ENCODE measurements around the gene KLHL28.

KLHL28 gene

DNA sequence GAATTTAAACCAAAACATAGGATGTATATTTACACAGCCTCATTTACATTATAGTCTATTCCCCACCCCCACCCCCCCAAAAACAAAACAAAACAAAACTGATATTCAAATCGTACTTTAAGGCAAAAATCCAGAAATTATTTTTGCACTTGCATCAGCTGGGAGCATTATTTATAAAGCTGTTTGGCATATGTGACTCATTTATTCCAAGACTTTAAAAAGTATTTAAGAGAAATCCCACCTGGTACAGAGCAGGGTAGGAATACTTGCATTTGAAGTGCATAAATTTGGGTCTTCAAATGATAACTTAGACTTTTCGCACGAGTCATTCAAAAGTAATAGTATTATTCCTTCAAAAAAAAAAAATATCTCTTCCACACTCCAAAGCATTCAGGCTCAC, 1.1 kb downstream of the KLHL28 start:
- no peak for DNase-seq (ENCODE audit: low spot score)

DNA sequence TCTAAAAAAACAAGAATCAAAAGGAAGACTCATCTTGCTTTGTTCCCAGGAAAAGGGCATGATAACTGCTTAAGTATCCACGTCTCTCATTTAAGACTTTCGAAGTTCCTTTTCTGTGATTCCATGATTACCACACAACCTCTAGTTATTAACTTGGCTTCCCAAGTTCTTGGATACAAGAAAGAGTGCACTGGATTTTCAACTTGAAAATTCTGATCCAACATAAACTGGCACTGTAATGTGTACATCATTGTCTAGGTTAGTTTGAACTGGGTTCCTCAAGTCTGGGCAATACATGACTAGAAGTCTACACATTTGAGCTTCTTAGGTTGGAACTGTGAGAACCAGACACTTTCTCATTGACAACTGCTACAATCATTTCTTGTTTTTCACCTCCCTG, 1.6 kb downstream of the KLHL28 start:
- no peak for DNase-seq (ENCODE audit: low spot score)

DNA sequence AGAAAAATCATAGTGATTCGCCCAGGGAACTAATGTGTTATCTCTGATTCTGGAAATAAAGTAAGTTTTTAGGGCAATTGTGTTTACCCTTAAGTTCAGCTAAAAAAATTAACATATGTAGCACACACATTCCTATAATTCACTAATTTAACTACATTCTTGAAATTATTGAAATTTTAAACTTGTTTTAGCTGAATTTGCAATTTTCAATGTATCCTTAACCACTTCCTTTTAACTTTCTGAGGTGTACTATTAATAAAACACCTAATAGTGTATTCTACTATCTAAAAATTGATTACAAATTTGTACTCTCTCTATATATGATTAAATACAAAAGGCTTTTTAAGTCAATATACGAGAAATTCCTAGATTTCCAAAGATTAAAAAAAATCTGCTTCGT, 2.2 kb downstream of the KLHL28 start:
- no peak for DNase-seq (ENCODE audit: low spot score)

DNA sequence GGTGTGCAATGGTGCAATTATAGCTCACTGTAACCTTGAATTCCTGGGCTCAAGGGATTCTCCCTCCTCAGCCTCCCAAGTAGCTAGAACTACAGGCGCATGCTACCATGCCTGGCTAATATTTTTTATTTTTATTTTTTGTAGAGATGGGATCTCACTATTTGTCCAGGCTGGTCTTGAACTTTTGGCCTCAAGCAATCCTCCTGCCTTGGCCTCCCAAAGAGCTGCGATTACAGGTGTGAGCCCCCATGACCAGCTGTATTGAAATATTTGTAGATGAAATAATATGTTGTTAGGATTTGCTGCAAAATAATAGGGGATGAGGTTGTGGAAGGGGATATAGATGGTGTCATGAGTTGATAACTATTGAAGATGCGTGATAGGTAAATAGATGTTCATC, 4.9 kb downstream of the KLHL28 start:
- no peak for DNase-seq (ENCODE audit: low spot score)

DNA sequence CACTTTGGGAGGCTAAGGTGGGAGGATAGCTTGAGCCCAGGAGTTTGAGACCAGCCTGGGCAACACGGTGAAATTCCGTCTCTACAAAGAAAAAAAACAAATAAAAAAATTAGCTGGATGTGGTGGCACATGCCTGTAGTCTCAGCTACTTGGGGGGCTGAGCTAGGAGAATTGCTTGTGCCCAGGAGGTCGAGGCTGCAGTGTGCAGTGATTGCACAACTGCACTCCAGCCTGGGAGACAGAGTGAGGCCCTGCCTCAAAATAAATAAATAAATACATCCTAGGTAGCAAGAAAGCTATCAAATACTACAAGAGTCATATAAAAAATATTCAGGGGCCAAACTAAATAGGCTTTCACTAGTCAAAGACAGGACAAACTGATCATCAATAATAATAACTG, 6.2 kb downstream of the KLHL28 start:
- DNase-seq (ENCODE audit: low spot score), result no peak

DNA sequence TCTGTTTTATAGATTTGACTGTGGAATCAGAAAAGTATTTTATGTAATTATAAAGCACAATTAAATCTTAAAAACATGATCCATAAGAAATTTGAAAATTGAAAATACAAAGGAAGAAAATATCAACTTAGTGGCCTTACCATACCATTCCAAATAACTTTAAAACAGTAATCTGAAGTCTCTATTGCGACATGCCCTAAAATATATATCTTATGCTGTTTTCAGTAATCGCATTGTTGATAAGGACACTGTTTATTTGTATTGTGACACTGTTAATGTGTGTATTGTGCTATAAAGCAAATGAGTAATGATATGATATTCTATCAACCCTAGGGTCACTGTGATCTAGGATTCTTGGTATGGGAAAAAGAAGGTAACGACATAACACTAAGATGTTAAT, 7.0 kb downstream of the KLHL28 start:
- DNase-seq (ENCODE audit: low spot score), result no peak

DNA sequence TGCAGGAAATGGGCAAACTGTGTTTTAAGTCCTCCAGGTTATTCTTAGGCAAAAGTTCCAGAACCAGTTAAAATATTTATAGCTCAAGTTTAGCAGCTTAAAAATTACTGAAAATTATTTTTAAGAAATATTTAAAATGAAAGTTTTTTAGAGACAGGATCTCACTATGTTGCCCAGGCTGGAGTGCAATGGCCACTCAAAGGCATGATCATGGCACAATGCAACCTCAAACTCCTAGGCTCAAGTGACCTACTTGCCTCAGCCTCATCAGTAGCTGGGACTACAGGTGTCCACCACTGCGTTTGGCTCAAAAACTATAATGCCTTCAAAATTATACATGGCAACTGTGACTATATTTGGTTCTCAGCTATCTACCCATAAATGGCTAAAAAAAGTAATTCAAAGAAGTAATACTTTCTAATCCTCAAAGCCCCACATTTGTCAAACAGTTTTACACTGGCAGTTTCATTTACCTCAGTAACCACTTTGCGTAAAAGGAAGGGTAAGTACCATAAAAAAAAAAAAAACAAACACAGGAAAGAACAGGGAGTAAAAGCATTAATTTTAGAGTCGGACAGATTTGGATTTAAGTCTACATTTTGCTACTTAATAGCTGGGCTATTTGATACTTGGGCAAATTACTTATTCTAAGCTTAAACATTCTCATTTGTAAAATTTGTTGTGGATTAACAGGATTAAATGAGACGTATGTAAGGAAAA, 9.2 kb downstream of the KLHL28 start:
- DNase-seq (ENCODE audit: low spot score), result no peak

DNA sequence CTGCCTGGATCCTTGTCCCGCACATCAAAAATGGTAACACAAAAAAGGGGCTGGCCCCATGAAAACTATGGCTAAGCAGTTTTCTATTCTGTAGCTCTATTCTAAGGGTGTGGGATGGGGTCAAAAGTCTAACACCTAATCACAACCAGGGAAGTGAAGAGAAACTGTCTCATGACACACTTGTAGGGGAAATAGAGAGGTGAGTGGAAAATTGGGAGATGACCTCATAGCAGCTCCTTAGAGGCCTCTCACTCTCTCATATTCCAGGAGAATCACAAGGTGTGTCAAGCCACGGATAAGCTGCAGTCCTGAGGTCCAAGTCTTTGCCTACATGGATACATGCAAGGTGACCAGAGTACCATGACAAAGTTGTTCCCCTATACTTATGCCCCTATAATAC, 10.7 kb downstream of the KLHL28 start:
- DNase-seq (ENCODE audit: low spot score), result no peak

DNA sequence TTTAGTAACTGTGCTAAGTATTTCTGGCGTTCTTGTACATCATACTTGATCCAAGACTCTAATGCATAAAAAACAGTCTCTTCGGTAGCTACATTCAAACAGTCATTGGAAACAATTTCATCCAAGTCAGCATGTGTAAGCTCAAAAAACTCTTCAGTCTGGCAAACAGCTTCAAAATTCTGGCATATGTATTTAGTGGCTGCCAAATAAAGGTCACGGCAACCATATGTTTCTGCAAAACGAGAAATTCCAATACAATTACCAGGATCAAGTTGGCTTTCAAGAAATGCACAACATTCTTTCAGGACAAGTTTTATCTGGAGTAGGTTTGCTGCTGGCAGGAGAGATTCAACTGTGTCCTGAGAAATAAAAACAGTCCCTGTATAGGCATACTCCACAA, 16.5 kb downstream of the KLHL28 start:
- no peak for DNase-seq (ENCODE audit: low spot score)

DNA sequence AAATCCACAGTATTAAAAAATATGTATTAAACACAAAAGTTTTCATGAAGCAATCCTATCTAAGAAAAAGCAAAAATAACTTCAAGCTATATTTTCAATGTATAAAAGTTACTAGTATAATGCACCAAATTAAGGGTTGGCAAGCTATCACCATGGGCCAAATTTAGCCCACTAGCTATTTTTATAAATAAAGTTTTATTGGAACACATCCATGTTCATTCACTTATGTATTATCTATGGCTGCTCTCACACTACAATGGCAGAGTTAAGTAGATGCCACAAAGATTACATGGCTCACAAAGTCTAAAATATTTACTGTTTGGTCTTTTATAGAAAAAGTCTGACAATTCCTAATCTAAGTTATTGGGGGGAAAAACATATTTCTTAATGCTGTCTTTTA, 17.6 kb downstream of the KLHL28 start:
- DNase-seq (ENCODE audit: low spot score), result no peak

DNA sequence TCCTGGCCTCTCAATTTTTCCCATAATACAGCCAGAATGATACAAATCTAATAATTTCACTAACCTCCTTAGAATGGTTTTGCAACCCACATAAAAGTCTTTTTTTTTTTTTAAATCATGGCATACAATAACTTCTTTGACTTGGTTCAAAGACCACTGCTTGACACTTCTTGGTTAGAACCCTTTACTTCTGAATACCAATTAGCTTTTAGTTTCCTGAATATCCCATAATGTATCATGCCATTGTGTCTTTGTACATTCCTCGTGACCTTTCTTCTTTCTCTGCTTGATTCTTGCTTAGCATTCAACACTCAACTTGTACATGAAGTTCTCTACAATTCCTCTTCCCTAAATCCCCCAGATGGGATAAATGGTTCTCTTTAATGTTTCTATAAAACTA, 19.3 kb downstream of the KLHL28 start:
- no peak for DNase-seq (ENCODE audit: low spot score)

DNA sequence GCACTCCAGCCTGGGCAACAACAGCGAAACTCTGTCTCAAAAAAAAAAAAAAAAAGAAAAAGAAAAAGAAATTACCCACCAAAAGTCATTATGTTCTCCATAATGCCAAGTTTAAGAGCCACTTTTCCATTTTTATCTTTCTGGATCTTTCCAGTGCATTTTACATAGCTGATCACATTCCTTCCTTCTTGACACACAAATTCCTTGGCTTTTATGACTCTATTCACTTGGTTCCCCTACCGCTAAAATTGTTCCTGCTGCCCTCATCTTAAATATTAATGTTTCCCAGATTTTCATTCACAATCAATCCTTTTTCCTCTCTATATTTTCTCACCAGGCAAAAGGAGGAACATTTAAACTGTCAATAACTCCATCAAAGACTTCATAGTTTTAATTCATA, 20.2 kb downstream of the KLHL28 start:
- DNase-seq (ENCODE audit: low spot score), result no peak

DNA sequence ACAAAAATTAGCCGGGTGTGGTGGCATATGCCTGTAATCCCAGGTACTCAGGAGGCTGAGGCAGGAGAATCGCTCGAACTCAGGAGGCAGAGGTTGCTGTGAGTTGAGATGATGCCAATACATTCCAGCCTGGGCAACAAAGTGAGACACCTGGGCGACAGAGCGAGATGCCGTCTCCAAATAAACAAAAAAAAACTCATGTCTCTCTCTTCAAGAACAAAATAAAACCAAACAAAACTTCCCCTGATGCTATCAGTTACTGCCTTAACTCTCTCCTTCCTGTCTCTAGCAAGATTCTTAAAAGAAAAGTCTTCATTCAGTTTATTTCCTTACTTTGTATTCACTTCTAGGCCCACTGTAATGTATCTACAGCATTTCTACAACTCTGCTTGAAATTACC, 20.8 kb downstream of the KLHL28 start:
- no peak for DNase-seq (ENCODE audit: low spot score)

DNA sequence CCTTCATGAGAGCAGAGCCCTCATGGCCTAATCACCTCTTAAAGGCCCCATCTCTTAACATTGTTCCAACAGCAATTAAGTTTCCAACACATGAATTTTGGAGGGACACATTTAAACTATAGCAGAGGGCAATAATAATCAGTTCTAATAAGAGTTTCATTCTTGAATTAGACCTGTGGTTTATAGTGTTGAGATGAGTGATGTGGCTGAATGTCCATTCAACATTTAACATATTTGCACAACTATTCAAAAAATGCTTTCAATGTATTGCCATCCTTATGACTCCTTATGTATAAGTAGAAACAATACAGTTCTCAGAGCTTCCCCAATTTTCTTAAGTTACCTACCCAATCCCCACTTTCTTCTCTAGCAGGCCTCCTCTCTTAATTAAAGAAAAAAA, 21.5 kb downstream of the KLHL28 start:
- DNase-seq (ENCODE audit: low spot score), result no peak

DNA sequence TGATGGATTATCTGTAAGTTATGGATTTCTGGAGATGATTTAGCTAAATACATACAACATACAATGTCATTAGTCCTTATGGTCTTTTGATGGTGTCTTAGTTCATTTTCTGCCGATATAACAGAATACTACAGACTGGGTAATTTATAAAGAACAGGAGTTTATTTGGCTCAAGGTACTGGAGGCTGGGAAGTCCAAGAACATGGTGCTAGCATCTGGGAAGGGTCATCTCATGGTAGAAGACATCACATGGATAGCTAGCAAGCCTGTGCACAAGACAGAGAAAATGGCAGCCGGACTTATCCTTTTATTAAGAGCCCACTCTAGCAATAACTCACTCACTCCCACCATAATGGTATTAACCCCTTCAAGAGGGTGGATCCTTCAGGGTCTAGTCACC, 24.2 kb downstream of the KLHL28 start:
- no peak for DNase-seq (ENCODE audit: low spot score)

DNA sequence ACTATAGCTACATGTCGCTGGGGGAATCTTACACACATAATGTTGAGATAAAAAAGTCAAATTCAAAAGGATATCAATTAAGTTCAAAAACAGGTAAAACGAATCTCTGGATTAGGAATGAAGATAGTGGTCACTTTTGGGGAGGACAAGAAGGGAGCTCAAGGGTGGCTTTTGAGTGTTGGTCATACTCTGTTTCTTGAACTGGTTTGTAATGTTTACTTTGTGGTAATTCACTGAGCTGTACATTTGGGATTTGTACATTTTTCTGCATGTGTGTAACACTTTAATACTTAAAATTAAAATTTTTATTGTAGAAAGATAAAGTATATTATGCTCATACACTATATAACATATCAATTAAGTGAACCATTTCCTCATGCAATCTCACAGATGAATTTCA, 26.6 kb downstream of the KLHL28 start:
- no peak for DNase-seq (ENCODE audit: low spot score)

DNA sequence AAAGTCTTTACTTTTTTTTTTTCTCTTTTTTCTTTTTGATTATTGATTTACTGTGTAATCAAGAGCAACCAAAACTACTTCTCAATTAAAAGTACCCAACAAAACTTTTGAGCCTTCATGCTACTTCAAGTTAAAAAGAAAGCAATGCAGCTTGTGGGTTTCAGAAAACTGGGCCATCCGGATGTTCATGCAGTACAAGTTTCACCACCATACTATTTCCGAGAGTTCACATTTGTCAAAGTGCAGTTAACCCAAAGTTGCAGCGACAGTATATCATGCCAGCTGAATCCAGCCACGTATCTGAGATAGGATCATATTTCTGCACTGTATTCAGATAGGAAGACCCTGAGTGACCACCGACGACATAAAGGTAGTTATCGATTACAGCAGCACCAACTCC, 33.0 kb downstream of the KLHL28 start:
- no peak for DNase-seq (ENCODE audit: low spot score)

DNA sequence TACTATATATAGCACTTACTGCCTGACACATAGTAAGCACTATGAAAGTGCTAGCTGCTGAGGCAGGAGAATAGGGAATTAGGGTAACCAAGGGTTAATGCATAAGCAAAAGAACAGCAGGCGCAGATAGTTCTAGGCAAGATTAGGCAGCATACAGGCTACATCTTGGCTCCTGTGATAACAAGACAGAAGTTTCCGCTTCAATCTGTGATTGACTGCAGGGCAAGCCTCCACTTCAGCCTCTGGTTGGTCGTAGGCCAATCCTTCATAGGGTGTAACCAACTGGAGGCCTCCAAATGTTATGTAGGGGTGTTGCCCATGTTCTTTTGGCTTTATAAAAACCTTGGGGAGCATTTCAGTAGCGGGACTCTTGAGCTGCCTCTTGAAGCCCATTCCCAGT, 46.9 kb downstream of the KLHL28 start:
- DNase-seq (ENCODE audit: low spot score), result no peak

DNA sequence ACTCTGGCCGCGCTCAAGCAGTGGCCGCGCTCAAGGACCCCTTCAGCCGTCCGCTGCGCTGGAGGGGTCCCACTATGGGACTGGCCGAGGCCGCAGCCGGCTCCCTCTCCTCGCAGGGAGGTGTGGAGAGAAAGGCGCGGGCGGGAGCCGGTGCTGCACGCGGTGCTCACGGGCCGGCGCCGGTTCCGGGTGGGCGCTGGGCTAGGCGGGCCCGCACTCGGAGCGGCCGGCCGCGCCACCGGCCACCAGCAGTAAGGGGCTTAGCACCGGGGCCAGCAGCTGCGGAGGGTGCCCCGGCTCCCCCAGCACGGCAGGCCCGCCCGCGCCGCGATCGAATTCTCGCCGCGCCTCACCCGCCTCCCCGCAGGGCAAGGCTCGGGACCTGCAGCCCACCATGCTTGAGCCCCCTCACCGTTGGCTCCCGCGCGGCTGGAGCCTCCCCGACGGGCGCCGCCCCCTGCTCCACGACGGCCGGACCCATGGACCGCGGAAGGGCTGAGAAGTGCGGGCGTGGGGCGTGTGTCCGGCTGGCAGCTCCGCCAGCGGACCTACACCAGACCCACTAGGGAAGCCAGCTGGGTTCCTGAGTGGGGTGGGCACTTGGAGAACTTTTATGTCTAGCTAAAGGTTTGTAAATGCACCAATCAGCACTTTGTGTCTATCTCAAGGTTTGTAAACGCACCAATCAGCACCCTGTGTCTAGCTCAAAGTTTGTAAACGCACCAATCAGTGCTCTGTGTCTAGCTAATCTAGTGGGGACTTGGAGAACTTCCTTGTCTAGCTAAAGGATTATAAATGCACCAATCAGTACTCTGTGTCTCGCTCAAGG, 49.5 kb downstream of the KLHL28 start:
- no peak for DNase-seq (ENCODE audit: low spot score)

DNA sequence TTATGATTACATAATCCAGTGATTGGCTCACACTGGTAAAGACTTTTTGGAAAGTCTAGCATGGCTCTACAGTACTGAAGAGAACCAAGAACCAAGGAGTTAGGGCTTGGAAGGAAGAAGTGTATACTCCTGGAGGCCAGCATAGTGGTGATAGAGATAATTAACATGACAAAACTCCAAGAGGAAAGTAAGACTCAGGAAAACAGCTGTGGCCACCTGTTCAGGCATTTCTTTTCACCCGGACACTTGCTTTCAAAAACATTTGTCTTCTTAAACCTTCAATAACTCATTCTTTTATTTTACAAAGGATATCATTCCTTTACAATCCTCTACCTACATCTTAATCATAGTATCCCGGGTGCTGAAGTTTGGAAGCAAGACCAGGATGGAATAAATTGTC, 50.9 kb downstream of the KLHL28 start:
- DNase-seq (ENCODE audit: low spot score), result no peak

DNA sequence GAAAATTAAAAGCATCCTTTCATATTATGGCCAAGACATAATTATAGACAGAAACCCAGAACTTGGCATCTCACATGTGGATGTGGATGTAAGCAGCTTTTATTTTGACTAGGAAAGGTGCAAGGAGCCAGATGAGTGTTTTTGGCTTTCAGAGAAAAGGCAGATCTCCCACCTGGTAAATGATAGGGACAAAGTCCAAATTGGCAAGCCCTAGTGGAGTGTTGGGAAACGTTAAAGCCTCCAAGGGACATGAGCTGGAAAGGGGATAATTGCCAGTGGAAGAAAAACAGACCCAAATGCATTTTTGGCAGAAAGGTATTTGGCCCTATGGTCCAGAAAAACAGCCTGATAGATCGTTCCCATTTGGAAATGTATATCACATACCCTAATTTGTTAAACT, 60.1 kb downstream of the KLHL28 start:
- DNase-seq (ENCODE audit: low spot score), result no peak

DNA sequence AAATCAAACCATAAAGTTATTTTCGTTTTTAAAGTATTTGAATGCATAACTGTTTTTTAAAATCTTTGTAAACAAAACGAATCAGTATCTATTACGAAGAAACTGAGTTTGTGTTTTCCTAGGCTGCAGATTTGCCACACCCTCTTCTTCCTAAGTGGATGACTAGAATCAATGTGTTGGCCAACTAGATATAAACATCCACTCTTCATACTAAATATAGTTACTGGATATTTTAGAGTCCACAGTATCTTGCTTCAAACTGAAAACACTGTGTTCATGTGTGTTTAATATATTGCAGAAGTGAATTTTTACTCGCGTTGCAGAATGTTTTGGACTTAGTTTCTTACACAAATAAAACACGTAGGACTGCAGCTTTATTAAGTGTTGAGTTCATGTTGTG, 63.2 kb downstream of the KLHL28 start:
- DNase-seq (ENCODE audit: low spot score), result no peak

DNA sequence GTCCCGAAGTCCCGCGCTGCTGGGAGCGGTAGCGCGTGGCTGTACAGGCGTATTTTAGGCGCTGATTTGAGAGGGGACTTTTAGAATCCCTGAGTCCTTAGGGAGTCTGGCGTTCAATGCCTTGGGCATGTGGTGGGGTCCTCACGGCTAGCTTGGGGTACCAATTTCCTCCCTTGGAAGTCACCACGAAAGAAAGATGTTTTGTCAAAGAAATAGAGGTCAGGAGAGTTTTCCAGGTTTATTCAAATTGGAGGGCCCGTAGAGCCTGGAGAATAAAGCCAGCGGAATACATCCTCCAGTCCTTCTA, 63.9 kb downstream of the KLHL28 start:
- no peak for DNase-seq (ENCODE audit: low spot score)

Measured in LoVo (cell line).